GM20431 (cell line): ENCODE measurements around the gene FBXL4.

Source experiments
- in situ Hi-C: fragments of 300-500 bp; cut with MseI, MboI; formaldehyde crosslinking; loops from one replicate; pipeline ENCODE4 v1.15.0; 2020; ENCODE audit warnings: low sequenced_read_pairs; ENCODE audit not compliant: unreplicated experiment

The FBXL4 gene

DNA sequence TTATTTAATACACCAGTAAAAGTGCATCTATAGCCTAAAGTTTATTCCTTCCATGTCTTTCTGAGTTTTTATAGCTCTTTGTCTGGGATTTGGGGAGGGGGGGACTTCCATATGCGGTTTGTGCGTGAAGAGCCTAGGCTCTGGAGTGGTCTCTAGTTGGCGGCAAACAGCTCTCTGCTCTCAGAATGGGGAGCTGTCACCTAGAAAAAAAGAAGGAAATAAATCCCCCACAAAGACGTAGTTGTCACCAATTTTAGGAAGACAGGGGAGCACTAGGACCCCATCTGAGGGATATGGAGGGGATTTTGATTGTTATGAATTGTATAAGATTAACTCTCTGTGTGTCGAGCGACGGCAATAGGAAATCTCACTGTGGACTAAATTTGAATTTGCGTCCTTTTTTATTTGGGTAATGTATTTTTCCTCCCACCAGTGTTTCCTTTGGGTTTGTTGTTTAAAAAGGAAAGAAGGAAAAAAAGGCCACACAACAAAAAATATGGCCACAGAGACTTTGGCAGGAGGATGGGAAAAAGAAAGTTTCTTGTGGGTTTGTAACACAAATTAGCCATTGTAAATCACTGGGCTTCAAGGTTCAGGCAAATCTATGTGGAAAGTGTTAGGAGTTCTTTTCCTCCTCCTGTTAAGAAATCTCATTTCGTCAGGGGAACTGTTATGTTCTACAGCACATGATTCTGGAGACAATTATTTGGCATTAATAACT, 106.0 kb downstream of the FBXL4 start:
- in situ Hi-C loops, result no loop called here

DNA sequence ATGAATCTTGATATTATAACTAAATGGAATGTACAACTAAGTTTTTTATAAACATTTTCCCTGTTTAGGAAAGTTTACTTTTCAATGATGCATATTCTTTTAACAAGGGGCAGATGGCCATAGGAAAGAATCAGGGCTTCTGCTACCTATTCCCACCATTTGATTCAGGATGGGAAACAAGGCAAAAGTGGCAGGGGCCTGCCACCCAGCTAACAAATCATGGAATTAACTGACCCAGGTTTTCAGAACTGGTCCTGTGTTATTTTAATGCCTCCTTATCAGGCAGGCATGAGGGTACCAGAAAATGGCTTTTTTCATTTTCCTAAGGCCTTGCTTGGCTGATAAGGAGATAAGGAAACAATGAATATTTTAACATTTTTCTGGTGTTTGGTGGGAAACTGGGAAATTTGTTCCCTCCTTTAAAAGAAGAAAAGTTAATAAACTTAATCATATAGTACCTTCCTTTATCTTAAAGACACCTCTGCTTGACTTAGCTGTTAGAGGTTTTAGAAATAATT, 106.7 kb downstream of the FBXL4 start:
- in situ Hi-C loops, result no loop called here

DNA sequence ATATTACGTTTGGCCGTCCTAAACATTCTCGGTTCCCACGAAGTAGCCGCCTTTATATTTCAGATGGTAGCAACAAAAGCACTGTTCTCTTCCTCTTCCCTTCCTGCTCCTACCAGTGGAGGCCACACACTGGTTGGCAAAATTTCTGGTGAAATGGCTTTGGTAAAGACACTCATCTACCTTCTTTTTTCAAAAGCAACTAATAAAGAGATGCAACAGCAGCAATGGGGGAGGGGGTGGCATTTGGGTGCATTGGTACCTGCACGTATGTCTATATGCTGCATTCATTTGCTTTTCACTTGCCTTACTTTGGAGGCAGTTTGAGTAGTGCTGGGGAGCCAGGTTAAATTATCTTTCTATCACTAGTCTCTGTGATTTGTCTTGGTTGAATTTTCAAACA, 107.4 kb downstream of the FBXL4 start:
- in situ Hi-C loops, result no loop called here

DNA sequence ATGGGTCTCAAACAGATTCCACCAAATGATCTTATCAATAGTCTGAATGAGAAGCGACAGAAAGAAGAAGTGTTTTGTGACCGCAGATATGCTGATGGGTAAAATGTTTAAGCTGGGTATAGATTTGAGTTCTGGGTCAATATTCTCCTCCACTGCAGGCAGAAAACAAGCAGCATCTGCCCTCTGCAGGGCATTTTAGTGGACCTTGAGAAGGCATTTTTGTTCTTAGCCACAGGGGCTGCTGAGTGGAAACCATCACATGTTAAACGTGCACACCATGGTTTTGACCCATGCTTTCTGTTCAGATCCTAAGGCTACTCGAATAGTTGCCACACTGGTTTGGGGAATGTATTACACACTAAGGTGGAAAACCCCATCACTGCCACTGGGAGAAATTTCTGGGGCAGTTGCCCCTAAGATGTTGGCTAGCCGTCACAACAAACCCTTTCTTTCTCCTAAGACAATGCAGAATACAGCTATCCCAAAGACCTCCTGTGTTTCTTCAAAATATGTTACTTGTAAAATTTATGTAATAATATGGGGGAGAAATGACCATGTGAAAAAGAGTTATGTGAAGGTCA, 107.9 kb downstream of the FBXL4 start:
- in situ Hi-C loops, result no loop called here

DNA sequence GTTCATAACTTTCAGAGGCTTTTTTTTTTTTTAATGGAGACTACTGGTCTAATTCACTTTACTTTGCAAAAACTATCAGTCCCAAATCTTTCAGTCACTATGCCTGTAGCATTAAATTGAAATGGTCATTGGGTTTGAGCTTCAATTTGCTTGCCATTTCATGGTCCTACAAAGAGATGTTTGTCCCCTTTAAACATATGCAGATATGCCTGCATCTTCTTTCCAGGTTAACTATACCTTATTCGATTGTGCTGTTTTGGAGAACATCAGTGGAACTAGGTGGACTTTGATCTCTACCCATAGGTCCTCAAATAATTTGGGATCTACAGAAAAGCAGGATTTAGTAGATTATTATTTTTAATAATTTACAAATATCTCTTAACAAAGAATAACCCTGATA, 108.8 kb downstream of the FBXL4 start:
- in situ Hi-C loops, result no loop called here

DNA sequence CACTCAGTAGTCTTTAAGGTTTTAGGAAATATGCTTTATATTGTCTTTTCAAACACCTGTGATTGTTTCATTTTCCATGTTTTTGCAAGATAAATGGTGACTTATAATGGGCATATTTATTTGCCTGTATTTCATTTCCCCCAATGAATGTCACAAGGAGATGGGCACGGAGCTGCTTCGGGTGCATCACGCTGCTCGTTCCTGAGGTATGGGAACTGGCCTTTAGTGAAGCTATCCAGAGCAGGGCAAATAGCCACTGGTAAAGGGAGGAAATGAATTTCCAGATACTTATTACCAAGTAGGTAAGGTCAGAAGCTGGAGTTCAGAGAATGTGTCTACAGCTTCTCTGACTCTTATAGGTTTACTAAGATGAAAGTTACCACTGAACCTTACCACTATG, 109.7 kb downstream of the FBXL4 start:
- in situ Hi-C loops, result no loop called here

DNA sequence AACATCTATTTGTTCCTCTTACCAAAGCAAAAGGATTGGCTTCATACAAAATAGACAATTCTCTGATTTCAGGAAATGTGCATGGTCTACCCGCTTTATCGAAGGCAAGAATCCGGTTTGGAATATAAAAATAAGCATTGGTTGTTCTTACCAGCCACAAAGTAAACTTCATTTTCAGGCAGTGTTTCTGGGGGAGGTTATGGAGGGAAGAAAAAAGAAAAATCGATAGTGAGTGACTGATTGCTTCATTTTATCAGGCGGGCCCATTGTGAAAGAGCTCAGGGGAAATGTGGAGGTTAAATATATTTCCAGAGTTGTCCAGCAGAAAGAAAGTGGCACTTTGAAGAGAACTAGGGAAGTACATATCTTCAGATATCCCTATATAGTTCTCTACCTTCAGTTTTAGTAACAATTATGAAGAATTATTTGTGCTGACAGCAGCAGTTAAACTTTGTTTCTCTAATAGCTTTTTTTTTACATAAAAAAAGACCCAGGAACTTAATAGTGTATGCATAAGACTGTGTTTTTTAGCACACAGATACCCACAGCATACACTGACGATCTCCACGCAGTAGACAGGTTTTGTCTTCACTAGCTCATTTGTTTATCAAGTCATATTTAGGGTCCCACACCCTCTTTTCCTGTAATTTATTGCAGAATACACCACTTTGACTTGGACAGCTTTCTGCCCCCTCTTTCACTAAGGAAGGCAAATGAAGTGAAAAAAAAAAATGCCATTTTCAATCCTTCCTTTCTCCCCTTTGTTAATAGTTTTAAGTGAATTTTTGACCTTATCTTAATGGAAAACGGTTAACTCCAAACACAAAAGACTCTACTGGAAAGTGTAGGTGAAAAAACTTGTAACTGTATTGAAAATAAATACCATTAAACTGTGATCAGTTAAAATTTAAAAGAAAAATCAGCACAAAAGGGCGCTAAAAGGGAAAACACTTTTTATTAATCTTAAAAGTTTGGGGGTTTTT, 110.5 kb downstream of the FBXL4 start:
- in situ Hi-C loops, result no loop called here

DNA sequence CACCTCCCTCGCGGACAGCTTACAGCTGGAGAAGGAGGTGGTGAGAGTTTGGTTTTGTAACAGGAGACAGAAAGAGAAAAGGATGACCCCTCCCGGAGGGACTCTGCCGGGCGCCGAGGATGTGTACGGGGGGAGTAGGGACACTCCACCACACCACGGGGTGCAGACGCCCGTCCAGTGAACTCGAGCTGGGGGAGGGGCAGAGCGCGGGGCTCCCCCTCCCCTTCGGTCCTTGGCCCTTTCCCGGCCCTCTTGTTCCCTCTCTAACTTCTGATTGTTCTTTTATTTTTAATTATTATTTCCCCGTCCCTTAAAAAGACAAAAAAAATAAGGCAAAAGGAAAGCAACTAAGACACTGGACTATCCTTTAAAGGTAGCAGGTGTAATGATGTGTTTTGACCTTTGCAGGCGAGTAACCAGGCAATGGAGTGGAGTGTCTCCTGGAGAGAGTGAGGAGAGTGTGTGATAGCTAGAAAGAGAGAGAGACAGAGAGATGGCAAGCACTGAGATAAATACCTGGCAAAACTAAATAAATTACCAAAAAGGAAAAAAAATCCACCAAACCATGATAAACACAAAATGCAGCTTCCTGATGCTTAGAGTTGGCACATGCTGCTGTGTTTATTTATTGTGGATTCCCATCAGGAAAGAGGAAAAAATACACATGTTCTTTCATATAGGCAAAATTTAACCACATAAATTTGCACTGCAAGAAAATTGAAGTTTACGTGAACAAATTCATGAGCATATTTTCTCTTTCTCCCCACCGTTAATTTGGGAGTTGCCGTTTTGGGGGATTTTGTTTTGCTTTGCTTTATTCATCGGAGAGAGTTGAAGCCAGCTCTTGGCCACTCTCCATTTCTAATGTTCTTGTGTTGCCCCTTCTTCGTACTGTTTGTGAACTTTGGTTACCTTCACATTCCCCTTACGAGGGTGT, 111.5 kb downstream of the FBXL4 start:
- in situ Hi-C loops, result no loop called here

DNA sequence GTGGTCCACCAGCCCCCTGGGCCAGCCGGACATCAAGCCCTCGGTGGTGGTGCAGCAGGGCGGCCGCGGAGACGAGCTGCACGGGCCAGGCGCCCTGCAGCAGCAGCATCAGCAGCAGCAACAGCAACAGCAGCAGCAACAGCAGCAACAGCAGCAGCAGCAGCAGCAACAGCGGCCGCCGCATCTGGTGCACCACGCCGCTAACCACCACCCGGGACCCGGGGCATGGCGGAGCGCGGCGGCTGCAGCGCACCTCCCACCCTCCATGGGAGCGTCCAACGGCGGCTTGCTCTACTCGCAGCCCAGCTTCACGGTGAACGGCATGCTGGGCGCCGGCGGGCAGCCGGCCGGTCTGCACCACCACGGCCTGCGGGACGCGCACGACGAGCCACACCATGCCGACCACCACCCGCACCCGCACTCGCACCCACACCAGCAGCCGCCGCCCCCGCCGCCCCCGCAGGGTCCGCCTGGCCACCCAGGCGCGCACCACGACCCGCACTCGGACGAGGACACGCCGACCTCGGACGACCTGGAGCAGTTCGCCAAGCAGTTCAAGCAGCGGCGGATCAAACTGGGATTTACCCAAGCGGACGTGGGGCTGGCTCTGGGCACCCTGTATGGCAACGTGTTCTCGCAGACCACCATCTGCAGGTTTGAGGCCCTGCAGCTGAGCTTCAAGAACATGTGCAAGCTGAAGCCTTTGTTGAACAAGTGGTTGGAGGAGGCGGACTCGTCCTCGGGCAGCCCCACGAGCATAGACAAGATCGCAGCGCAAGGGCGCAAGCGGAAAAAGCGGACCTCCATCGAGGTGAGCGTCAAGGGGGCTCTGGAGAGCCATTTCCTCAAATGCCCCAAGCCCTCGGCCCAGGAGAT, 112.4 kb downstream of the FBXL4 start:
- in situ Hi-C loops, result no loop called here

DNA sequence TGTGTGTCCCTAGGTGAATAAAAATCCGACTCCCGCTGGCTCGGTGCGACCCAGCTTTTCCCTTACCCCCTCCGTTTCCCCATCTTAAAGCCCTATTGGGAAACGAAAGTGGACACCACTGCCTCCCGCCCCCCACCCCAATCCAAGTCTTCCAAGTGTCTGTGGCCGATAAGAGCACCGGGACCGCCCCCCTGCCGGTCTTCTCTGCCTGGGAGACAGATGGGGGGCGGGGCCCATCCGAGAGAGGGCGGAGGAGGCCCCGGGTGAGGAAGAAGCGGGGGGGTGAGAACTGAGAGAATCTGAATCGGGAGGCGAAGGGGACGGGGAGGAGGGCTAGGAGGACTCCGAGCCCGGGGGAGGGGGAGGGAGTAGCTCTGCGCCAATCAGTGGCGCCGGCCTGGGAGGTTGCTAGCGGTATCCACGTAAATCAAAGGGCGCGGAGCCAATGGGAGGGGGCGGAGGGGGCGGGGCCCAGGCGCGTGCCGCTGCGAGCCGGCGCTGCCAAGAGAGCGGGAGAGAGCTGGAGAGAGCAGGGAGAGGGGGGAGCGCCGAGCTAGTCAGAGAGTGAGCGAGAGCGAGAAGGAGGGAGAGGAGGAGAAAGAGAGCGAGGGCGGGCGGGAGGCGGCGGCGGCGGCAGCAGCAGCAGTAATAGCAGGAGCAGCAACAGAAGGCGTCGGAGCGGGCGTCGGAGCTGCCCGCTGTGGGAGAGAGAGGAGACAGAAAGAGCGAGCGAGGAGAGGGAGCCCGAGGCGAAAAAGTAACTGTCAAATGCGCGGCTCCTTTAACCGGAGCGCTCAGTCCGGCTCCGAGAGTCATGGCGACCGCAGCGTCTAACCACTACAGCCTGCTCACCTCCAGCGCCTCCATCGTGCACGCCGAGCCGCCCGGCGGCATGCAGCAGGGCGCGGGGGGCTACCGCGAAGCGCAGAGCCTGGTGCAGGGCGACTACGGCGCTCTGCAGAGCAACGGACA, 113.4 kb downstream of the FBXL4 start, which contains the start of gene POU3F2:
Gene POU3F2, plus strand, starts transcription at position 515 of the 972 bp plus-strand sequence. Its CDS starts 300 bp downstream, at position 815.
- in situ Hi-C loops, result no loop called here

DNA sequence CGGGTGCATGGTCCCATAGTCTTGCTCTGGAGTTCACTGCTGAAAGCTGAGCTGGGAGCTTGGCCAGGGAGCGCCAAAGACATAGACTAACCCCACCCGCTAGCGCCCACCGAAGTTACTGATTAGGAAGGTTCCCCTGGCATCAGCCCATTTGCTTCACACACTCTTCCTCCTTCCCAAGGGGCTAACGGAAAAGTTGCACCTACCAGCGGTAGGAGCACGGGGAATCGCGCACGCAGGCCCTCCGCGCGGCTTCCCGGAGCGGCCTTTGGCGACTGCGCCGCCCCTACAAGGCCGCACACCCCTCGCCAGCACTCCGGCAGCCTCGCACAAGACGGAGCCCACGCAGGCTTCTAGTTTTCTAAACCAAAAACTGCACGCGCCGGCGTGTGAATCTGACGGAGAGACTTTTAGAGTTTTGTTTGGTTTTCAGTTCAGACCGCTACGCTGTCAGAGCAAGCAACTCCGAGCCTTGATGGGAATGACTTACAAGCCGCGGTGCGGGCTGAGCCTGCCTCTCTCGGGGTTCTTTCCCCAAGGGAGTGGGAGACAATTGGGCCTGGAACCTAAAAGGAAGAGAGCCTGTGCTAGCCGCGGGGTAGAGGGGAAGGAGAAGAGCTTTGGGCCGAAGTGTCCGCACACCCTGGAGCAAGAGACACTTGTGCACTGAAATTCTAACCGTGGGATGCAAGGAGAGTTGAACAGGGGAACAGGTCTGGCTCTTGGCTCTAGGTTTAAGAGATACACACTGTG, 114.3 kb downstream of the FBXL4 start:
- in situ Hi-C loops, result no loop called here

DNA sequence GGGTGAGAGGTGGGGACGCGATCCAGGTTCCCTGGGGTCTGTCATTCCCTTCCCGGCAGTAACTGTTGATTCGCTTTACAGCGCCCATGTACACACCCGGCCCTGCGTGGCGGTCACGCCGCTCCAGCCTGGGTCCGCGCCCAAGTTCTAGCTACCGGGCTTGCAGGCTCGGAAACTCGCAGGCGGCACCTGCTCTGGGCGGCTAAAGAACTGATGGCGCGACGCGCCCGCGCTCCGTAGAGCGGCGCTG, 114.8 kb downstream of the FBXL4 start:
- in situ Hi-C loops, result no loop called here

DNA sequence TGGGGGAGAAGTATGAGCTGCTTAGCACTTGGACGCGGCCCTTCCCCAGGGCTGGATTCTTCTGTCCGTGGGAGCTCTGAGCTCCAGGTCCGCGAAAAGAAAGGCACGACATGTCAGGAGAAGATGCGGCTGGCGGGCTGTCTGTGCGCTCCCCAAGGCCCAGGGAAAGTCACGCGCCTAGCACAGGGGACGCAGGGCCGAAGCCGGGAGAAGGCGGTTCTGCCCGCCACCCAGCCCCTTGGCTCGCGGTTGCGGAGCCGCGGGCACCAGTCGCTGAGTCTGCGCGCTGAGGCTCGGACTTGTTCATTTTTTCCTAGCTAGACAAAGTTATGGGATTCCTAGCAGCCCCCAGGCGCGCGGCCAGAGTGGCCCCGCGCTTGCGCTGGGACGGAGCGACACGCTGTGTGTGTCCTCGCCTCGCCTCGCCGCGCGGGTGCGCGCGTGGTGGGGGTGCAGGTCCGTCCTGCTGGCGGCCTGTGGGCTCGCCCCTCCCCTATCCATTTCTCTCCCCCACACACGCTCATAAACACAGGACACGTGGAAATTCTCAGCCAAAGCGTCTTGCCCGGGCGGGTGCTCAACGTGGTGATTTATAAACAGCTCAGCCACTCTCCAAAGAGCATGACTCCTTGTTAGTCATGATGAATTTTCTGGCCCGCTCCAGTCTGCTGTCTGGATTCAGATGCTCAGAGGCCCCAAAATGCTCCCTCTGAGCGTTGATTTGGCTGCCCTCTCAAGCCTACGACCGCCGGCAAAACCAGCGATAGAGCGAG, 115.3 kb downstream of the FBXL4 start:
- in situ Hi-C loops, result no loop called here

DNA sequence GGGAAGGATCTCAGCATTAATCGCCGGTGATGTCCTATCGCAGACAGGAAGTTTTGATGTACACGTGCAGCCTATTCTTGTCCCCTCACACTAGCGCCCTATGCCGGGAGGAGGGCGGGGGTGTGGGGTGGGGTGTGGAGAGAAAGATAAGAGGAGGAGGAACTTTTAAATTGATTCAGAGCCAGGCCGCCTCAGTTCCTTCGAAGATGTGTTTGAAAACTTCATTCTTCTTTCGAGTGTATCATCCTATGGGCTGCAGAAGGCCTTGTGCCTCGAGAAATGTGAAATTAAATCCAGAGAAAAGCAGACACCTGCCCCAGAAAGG, 115.8 kb downstream of the FBXL4 start:
- in situ Hi-C loops, result no loop called here

DNA sequence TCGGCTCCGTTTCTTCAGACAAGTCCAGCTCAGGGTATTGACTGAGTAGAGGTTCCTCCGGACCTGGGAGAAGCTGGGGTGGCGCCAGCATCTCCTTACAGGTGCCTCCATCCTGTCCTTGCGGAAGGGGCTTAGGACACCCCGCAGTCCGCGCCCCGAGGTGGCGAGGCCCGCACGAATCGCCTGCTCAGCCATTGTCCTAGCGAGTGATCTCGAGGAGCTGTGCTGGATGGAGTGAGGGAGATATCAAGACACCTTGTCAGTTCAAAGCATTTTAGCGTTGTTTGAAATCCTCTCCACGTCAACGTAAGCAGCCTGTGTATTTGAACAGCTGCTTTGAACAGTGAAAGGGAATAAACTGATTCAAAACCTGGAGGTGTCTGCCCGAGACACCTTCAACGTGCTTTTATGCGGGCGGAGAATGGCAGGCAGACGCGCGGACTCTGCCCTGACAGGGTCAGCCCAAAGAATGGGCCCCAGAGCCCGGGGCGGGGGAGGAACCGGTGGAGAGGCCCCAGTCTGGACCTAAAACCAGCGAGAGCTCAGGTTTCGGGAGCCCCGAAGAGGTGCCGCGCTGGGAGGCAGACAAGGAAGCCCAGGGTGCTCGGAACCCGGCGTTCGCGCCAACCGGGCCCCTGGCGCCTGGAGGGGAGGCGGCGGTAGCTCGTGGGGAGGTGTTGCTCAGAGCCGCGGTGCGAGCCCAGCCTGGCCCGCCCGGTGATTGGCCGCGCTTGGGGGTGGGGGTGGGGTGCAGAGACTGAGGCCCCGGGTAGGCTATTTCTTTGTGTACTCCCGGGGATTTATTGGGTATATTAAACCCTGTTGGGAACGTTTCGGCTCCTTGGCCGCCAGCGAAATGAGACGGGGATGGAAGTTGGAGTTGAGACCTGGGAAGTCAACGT, 116.4 kb downstream of the FBXL4 start:
- in situ Hi-C loops, result no loop called here

DNA sequence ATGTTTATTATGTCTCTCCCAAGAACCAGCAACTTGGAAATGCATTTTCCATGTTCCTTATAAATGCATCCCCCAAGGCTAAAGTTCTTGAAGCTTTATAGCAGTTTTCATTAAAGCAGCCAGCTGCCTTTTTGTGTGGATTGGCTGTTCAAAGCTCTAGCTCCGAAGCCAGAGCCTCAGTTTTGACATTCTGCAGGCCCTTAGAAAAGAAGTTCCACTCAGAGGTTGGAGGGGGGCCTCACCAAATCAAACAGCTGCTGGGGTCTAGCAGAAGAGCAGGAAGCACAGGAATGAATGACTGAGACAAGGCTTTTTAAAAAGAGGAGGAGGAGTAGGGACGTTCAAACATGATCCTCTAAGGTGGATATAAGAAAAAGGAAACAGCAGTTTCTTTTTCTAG, 117.6 kb downstream of the FBXL4 start:
- in situ Hi-C loops, result no loop called here
